ENCODE data around the gene SLC23A3. TPM values are rescaled to one million over a fixed set of nuclear protein-coding genes. Genes with fewer than 3 reads are reported as not detected.

Gene SLC23A3
- total and polyA plus RNA-seq, 3 experiments from 2014 or later = 2.3 to 2.6 TPM; not detected in 1

- CTCF ChIA-PET = interaction anchor here (1.4 to 1.8 kb wide), 4 partner anchors 9 to 129 kb away, joined by 4 to 8 read pairs (median 6); no protein-coding TSS in a partner anchor
- POLR2A ChIA-PET = no interaction called here
- Histone ChIP-seq H3K27ac (ENCODE audit: low read depth, low read length) (no peak overlapping the region), H3K36me3 (ENCODE audit: insufficient read depth, low read length) (no peaks in the 10 kb centered on the region), H3K9me3 (ENCODE audit: low read length) (no peaks in the 10 kb centered on the region), H3K27me3 (ENCODE audit: insufficient read depth, low read length, poor library complexity, severe bottlenecking) (no peaks in the 10 kb centered on the region), H3K4me1 (ENCODE audit: insufficient read depth, low read length) (peaks cover 7% of the 10 kb centered on the region), H3K4me3 (ENCODE audit: low read length) (no peak overlapping the region)
- peak overlapping the region in 1 of 7 donors; percentile 22 for H3K4me3 Mint-ChIP-seq
- no peaks in the 10 kb centered on the region for H3K9me3 Mint-ChIP-seq
- H3K4me1 Mint-ChIP-seq = peaks cover 8 to 12% (median 10%) of the 10 kb centered on the region in 3 donors
- peaks cover 0 to 7% (median 2%) of the 10 kb centered on the region in 3 donors for H3K36me3 Mint-ChIP-seq
- H3K27me3 Mint-ChIP-seq = no peaks in the 10 kb centered on the region
- H3K27ac Mint-ChIP-seq = peak overlapping the region in 1 of 8 donors; percentile 34
- no peak for DNase-seq
These were observed 4.5 kb downstream of the SLC23A3 start for GRCh38 chr2:219165058-219165911.

- Histone ChIP-seq H3K4me3 (ENCODE audit: low read length) (no peak overlapping the region), H3K36me3 (ENCODE audit: insufficient read depth, low read length) (peaks cover under 1% of the 10 kb centered on the region), H3K4me1 (ENCODE audit: insufficient read depth, low read length) (peaks cover 13% of the 10 kb centered on the region), H3K27ac (ENCODE audit: low read depth, low read length) (no peak overlapping the region), H3K9me3 (ENCODE audit: low read length) (no peaks in the 10 kb centered on the region), H3K27me3 (ENCODE audit: insufficient read depth, low read length, poor library complexity, severe bottlenecking) (no peaks in the 10 kb centered on the region)
- POLR2A ChIA-PET = no interaction called here
- peak overlapping the region in 2 of 8 donors; percentile 6 to 73 for H3K27ac Mint-ChIP-seq
- H3K9me3 Mint-ChIP-seq = no peaks in the 10 kb centered on the region
- peaks cover 16 to 18% (median 17%) of the 10 kb centered on the region in 3 donors for H3K4me1 Mint-ChIP-seq
- peaks cover 0 to 2% of the 10 kb centered on the region in 2 donors for H3K27me3 Mint-ChIP-seq
- DNase-seq = no peak
- peaks cover 0 to 10% (median 2%) of the 10 kb centered on the region in 3 donors for H3K36me3 Mint-ChIP-seq
- CTCF ChIA-PET = interaction anchor here (1.4 to 2.2 kb wide), 5 partner anchors 8 to 136 kb away, joined by 3 to 8 read pairs (median 4); no protein-coding TSS in a partner anchor
- H3K4me3 Mint-ChIP-seq = peak overlapping the region in 1 of 7 donors; percentile 84
These were observed 6.7 kb downstream of the SLC23A3 start for GRCh38 chr2:219163156-219163555.

DNA sequence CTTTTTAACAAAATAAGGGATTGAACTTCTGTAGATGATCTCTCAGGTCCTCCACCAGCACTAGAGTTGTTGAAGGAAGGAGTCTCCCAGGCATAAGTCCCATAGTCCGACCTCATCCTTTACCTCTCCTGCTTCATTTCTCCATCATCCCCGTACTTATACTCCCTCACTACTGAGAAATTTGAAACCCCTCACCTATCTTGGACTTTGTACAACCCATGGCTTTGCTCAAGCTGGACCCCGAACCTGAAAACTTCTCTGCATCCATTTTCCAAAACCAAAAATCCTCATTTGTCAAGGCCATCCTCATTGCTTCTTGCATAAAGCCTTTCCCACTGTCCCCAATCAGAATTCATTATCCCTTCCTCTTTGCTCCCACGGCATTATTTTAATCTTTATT is 8.7 kb downstream of the SLC23A3 start:
- ChIA-PET POLR2A (no interaction called here), CTCF (interaction anchor here (2.3 to 4.8 kb wide), 4 partner anchors 22 to 134 kb away, joined by 5 to 70 read pairs (median 36); partner anchors contain the start of gene ZFAND2B)
- Mint-ChIP-seq H3K9me3 (no peaks in the 10 kb centered on the region), H3K27ac (peak overlapping the region; percentile 86 to 98 (median 95)), H3K27me3 (peaks cover 0 to 2% of the 10 kb centered on the region in 2 donors), H3K4me3 (peak overlapping the region; percentile 93 to 99 (median 95)), H3K4me1 (peaks cover 16 to 17% (median 17%) of the 10 kb centered on the region in 3 donors), H3K36me3 (peaks cover 0 to 27% (median 7%) of the 10 kb centered on the region in 3 donors)
- DNase-seq = no peak
- peak overlapping the region; percentile 74 for H3K27ac ChIP-seq (ENCODE audit: low read depth, low read length)
- H3K36me3 ChIP-seq (ENCODE audit: insufficient read depth, low read length) = peaks cover 19% of the 10 kb centered on the region
- H3K9me3 ChIP-seq (ENCODE audit: low read length) = no peaks in the 10 kb centered on the region
- peaks cover 13% of the 10 kb centered on the region for H3K4me1 ChIP-seq (ENCODE audit: insufficient read depth, low read length)
- H3K27me3 ChIP-seq (ENCODE audit: insufficient read depth, low read length, poor library complexity, severe bottlenecking) = no peaks in the 10 kb centered on the region
- H3K4me3 ChIP-seq (ENCODE audit: low read length) = peak overlapping the region; percentile 64

DNA sequence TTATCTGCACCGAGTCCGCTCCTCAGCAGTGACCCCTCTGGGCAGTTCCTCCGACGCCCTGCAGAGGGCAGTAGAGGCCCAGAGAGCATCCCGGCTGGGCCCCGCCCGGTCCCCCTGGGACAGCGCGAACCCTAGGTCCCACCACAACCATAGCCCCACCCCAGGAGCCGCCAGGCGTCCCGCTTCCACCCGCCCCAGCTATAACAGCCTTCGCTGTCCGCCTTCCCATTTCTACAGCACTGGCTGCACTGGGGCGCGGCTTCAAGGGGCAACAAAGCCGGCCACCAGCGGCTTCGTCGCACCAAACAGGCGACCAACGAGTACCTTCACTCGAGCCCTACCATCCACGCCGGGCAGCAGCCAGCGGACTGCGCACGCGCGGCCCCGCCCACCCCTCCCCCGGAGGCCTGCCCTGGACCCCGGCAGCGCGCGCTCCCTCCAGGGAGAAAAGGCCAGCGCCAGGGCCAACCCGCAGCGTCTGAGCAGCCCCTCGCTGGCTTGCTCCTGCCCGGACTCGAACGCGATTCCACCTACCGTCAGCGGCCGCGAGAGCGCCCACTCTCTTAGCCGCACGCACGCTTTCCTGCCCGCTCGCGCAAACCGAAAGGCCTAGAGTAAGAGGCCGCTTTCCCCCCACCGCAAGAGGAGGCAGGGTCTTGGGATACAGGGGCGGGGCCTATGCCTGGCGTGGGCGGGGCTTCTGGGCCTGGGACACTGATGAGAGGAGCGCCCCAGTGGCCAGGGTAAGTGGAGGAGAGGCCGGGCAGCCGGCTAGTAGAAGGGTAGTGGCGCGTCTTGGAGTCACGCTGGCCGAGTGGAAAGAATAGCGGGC is 9.4 kb downstream of the SLC23A3 start, which contains the start of gene NHEJ1:
Gene NHEJ1, minus strand, starts transcription at position 630 of the 832 bp plus-strand sequence. CDS start 2,453 bp downstream, outside the sequence.
- peaks cover 19% of the 10 kb centered on the region for H3K36me3 ChIP-seq (ENCODE audit: insufficient read depth, low read length)
- Mint-ChIP-seq H3K4me3 (peak within 1 kb of the TSS; percentile 93 to 99 (median 95)), H3K36me3 (peaks cover 0 to 24% (median 7%) of the 10 kb centered on the region in 3 donors), H3K27me3 (peaks cover 0 to 2% of the 10 kb centered on the region in 2 donors), H3K27ac (peak within 1 kb of the TSS; percentile 86 to 98 (median 95)), H3K4me1 (peaks cover 16 to 17% (median 17%) of the 10 kb centered on the region in 3 donors), H3K9me3 (no peaks in the 10 kb centered on the region)
- H3K4me3 ChIP-seq (ENCODE audit: low read length) = peak within 1 kb of the TSS; percentile 64
- peaks cover 13% of the 10 kb centered on the region for H3K4me1 ChIP-seq (ENCODE audit: insufficient read depth, low read length)
- POLR2A ChIA-PET = interaction anchor here (0.5 to 2.5 kb wide), 7 partner anchors 10 to 118 kb away, joined by 3 to 11 read pairs (median 5); partner anchors contain the start of genes ANKZF1, ATG9A, CNPPD1 and TUBA4B
- no peaks in the 10 kb centered on the region for H3K9me3 ChIP-seq (ENCODE audit: low read length)
- CTCF ChIA-PET = interaction anchor here (0.6 to 8.0 kb wide), 26 partner anchors 11 to 191 kb away, joined by 3 to 70 read pairs (median 6); partner anchors contain the start of genes ANKZF1, ATG9A, CNPPD1 and GLB1L
- peak; percentile 87 to 95 (median 93) for DNase-seq
- H3K27ac ChIP-seq (ENCODE audit: low read depth, low read length) = peak within 1 kb of the TSS; percentile 74
- no peaks in the 10 kb centered on the region for H3K27me3 ChIP-seq (ENCODE audit: insufficient read depth, low read length, poor library complexity, severe bottlenecking)

DNA sequence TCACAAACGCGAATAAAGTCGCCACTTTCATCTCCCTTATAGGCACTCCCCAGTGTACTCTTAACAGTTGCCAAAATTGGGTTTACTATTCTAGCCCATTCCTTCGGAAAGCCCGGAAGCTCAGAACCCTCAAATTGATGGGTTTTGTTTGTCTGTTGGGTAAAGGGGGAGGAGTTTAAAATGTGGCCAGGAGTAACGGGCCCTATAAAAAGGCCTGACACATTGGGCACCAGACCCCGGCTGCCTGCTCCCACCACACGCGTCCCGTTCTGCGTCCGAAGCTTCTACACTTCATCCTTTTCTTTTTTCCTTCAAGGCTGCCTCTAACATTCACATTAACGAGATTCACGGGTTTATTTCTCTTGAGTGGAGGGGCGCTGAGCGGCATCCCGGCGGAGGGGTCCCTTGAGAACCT is 10.1 kb downstream of the SLC23A3 start:
- peak overlapping the region; percentile 93 to 99 (median 95) for H3K4me3 Mint-ChIP-seq
- H3K36me3 Mint-ChIP-seq = peaks cover 0 to 27% (median 7%) of the 10 kb centered on the region in 3 donors
- CTCF ChIA-PET = interaction anchor here (0.7 to 8.0 kb wide), 28 partner anchors 11 to 192 kb away, joined by 3 to 70 read pairs (median 5); partner anchors contain the start of genes ANKZF1, ATG9A, CNPPD1 and DNAJB2
- Histone ChIP-seq H3K36me3 (ENCODE audit: insufficient read depth, low read length) (peaks cover 19% of the 10 kb centered on the region), H3K27ac (ENCODE audit: low read depth, low read length) (peak overlapping the region; percentile 74), H3K4me1 (ENCODE audit: insufficient read depth, low read length) (peaks cover 13% of the 10 kb centered on the region), H3K27me3 (ENCODE audit: insufficient read depth, low read length, poor library complexity, severe bottlenecking) (no peaks in the 10 kb centered on the region), H3K9me3 (ENCODE audit: low read length) (no peaks in the 10 kb centered on the region), H3K4me3 (ENCODE audit: low read length) (peak overlapping the region; percentile 32)
- POLR2A ChIA-PET = interaction anchor here (0.5 to 2.5 kb wide), 7 partner anchors 11 to 119 kb away, joined by 3 to 11 read pairs (median 5); partner anchors contain the start of genes ANKZF1, ATG9A, CNPPD1 and TUBA4B
- H3K27me3 Mint-ChIP-seq = peaks cover 0 to 2% of the 10 kb centered on the region in 2 donors
- peaks cover 16 to 20% (median 17%) of the 10 kb centered on the region in 3 donors for H3K4me1 Mint-ChIP-seq
- H3K27ac Mint-ChIP-seq = peak overlapping the region; percentile 83 to 98 (median 95)
- DNase-seq = no peak
- no peaks in the 10 kb centered on the region for H3K9me3 Mint-ChIP-seq

DNA sequence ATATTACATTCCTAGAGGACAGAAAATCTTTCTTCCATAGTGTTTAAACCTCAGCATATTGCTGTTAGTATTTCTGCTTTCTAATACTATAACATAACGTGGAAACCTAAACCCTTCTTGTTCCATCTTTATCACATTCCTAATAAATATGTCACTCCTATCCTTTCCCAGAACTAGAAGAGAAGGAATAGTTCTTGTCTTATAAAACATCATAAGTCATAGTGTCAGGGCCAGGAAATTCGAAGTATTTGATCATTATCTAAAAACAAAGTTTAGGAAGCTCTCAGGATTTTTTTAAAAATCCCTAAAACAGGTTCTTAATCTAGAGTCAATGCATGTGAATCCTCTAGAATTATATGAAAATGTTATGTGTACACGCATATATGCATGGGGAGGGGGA is 11.2 kb downstream of the SLC23A3 start:
- Histone ChIP-seq H3K4me1 (ENCODE audit: insufficient read depth, low read length) (peaks cover 13% of the 10 kb centered on the region), H3K4me3 (ENCODE audit: low read length) (no peak overlapping the region), H3K9me3 (ENCODE audit: low read length) (no peaks in the 10 kb centered on the region), H3K27me3 (ENCODE audit: insufficient read depth, low read length, poor library complexity, severe bottlenecking) (no peaks in the 10 kb centered on the region), H3K27ac (ENCODE audit: low read depth, low read length) (no peak overlapping the region), H3K36me3 (ENCODE audit: insufficient read depth, low read length) (peaks cover 23% of the 10 kb centered on the region)
- ChIA-PET CTCF (interaction anchor here (0.7 to 8.0 kb wide), 16 partner anchors 13 to 192 kb away, joined by 3 to 70 read pairs (median 15); partner anchors contain the start of genes CNPPD1, GLB1L, STK16 and ZFAND2B), POLR2A (interaction anchor here (1.1 to 2.5 kb wide), 3 partner anchors 18 to 53 kb away, joined by 4 to 11 read pairs (median 11); partner anchors contain the start of genes CNPPD1 and ZFAND2B)
- H3K27ac Mint-ChIP-seq = peak overlapping the region in 2 of 8 donors; percentile 6 to 45
- no peak for DNase-seq
- no peaks in the 10 kb centered on the region for H3K9me3 Mint-ChIP-seq
- H3K36me3 Mint-ChIP-seq = peaks cover 0 to 32% (median 7%) of the 10 kb centered on the region in 3 donors
- H3K4me3 Mint-ChIP-seq = peak overlapping the region in 1 of 7 donors; percentile 16
- H3K4me1 Mint-ChIP-seq = peaks cover 16 to 20% (median 17%) of the 10 kb centered on the region in 3 donors
- H3K27me3 Mint-ChIP-seq = peaks cover 0 to 2% of the 10 kb centered on the region in 2 donors

DNA sequence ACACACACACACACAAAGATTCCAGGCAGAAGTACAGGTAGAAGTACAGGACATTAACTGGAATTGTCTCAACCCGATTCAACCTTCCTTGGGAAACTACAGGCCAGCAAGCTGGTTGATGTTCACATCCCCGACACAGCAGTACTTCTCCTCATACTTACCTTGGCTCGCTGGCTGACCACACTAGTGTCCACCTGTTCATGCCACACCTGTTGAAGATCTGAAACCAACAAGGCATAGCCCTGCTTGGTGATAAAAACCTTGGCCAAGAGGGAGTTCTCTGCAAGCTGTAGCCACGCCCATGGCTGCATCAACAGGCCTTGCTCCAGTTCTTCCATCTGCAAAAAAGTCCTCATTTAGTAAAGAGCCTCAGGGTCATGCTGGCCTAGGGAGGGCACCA is 11.8 kb downstream of the SLC23A3 start:
- Histone ChIP-seq H3K4me3 (ENCODE audit: low read length) (no peak overlapping the region), H3K36me3 (ENCODE audit: insufficient read depth, low read length) (peaks cover 23% of the 10 kb centered on the region), H3K4me1 (ENCODE audit: insufficient read depth, low read length) (peaks cover 13% of the 10 kb centered on the region), H3K27ac (ENCODE audit: low read depth, low read length) (no peak overlapping the region), H3K9me3 (ENCODE audit: low read length) (no peaks in the 10 kb centered on the region), H3K27me3 (ENCODE audit: insufficient read depth, low read length, poor library complexity, severe bottlenecking) (no peaks in the 10 kb centered on the region)
- H3K4me1 Mint-ChIP-seq = peaks cover 16 to 20% (median 17%) of the 10 kb centered on the region in 3 donors
- peaks cover 0 to 38% (median 7%) of the 10 kb centered on the region in 3 donors for H3K36me3 Mint-ChIP-seq
- peak overlapping the region in 2 of 8 donors; percentile 0 to 65 for H3K27ac Mint-ChIP-seq
- H3K9me3 Mint-ChIP-seq = no peaks in the 10 kb centered on the region
- peaks cover 0 to 2% of the 10 kb centered on the region in 2 donors for H3K27me3 Mint-ChIP-seq
- no peak for DNase-seq
- H3K4me3 Mint-ChIP-seq = no peak overlapping the region
- ChIA-PET POLR2A (interaction anchor here (1.1 to 2.5 kb wide), 2 partner anchors 18 to 53 kb away, joined by 4 to 11 read pairs; partner anchors contain the start of gene CNPPD1), CTCF (interaction anchor here (1.6 to 8.0 kb wide), 10 partner anchors 14 to 178 kb away, joined by 3 to 70 read pairs (median 31); partner anchors contain the start of genes CNPPD1 and ZFAND2B)

Data from CD8-positive, alpha-beta memory T cell (primary cell).